Panc1 (cell line): Measurements from ENCODE around the gene ATF7. TPM values are rescaled to one million over a fixed set of nuclear protein-coding genes. Genes with fewer than 3 reads are reported as not detected.

Experiments used
- ATAC-seq: fragments of 200-7000 bp; cut with Tn5 transposase; 2 replicates; pipeline ENCODE4 v1.9.1; 2020; ENCODE audit warnings: mild to moderate bottlenecking, moderate library complexity
- BruUV-seq: library from RNA; stranded (reverse); fragments of 400-500 nt; replicated peaks from 2 replicates; lab custom pipeline; 2021; lab: Mats Ljungman, UMichigan
- CTCF ChIA-PET: fragments of 300-600 bp; sonication (Branson Sonifier 250); formaldehyde crosslinking; loops from one replicate; lab custom pipeline; 2022; ENCODE audit warnings: antibody characterized with exemption; lab: Charles Lee
- POLR2A ChIA-PET: fragments of 300-600 bp; sonication (Branson Sonifier 250); formaldehyde crosslinking; loops from one replicate; lab custom pipeline; 2022; ENCODE audit warnings: antibody characterized with exemption; lab: Charles Lee
- DNase-seq: peaks from one replicate; pipeline ENCODE4 v3.0.0-alpha.2; 2010; ENCODE audit warnings: low read depth, low spot score
- H3K27ac ChIP-seq: 2 replicates; pipeline ENCODE4 v1.5.1; 2011; ENCODE audit warnings: mild to moderate bottlenecking, low read length, inconsistent platforms
- H3K27me3 ChIP-seq: fragments of 200-500 bp; sonication (Bioruptor generic); 2 replicates; pipeline ENCODE4 v1.6.0; 2014; ENCODE audit warnings: low read length, inconsistent platforms; ENCODE audit not compliant: control insufficient read depth, insufficient read depth
- H3K36me3 ChIP-seq: fragments of 200-500 bp; sonication (Bioruptor generic); 2 replicates; pipeline ENCODE4 v1.5.1; 2014; ENCODE audit warnings: inconsistent platforms, mild to moderate bottlenecking, low read length, moderate library complexity; ENCODE audit not compliant: control insufficient read depth, insufficient read depth
- H3K4me1 ChIP-seq: 2 replicates; pipeline ENCODE4 v1.5.1; 2011; ENCODE audit warnings: inconsistent platforms, mild to moderate bottlenecking, low read length, moderate library complexity; ENCODE audit not compliant: control insufficient read depth, insufficient read depth
- H3K4me3 ChIP-seq, 2 experiments: 2 replicates each; pipeline ENCODE4 v1.5.1; 2011 to 2012; ENCODE audit warnings: low read depth in 2 of 2, low read length in 2 of 2, mild to moderate bottlenecking in 2 of 2, inconsistent platforms in 1 of 2, moderate library complexity in 1 of 2
- H3K9me3 ChIP-seq: fragments of 200-500 bp; sonication (Bioruptor generic); 2 replicates; pipeline ENCODE4 v1.5.1; 2014; ENCODE audit warnings: low read depth, mild to moderate bottlenecking, inconsistent platforms, low read length, moderate library complexity; ENCODE audit not compliant: control insufficient read depth, insufficient read depth
- POLR2AphosphoS5 ChIP-seq: IDR thresholded peaks from 2 replicates; pipeline ENCODE4 v1.6.1; 2012; ENCODE audit warnings: mild to moderate bottlenecking, low read depth, low read length, moderate library complexity
- SIN3A ChIP-seq: IDR thresholded peaks from 2 replicates; pipeline ENCODE4 v1.6.1; 2012; ENCODE audit warnings: low read depth, mild to moderate bottlenecking, low read length, moderate library complexity, borderline replicate concordance; ENCODE audit not compliant: insufficient read depth
- TCF7L2 ChIP-seq: IDR thresholded peaks from 2 replicates; pipeline ENCODE4 v1.6.1; 2011; ENCODE audit warnings: mild to moderate bottlenecking, low read depth, low read length, inconsistent platforms
- in situ Hi-C: cut with HindIII; loops from 2 replicates; pipeline ENCODE4 v1.10.0; 2016; ENCODE audit warnings: low sequenced_read_pairs, low pct_unique_long_range_greater_than_20kb
- intact Hi-C: fragments of 100-400 bp; cut with micrococcal nuclease; formaldehyde crosslinking; loops from one replicate; pipeline ENCODE4 v1.10.0; 2022; ENCODE audit not compliant: unreplicated experiment
- total RNA-seq: library from RNA; stranded (reverse); gene quantifications from one replicate; pipeline ENCODE4 v1.2.1, GENCODE V29; 2021; ENCODE audit not compliant: unreplicated experiment
- TF ChIP-seq, protein P1 (sequence below), 2 experiments: IDR thresholded peaks; 2 replicates each; pipeline ENCODE4 v1.6.1; 2011 to 2012; ENCODE audit warnings: low read depth in 2 of 2, control low read depth in 1 of 2, low read length in 1 of 2, mild to moderate bottlenecking in 1 of 2, moderate library complexity in 1 of 2; ENCODE audit not compliant: insufficient read depth in 1 of 2
- TF ChIP-seq, protein P2 (sequence below): fragments of 450-650 bp; IDR thresholded peaks from 2 replicates; pipeline ENCODE4 v1.5.1; 2017; ENCODE audit warnings: mild to moderate bottlenecking

Gene ATF7
- total RNA-seq, 1 experiment from 2014 or later = 29.5 TPM

DNA sequence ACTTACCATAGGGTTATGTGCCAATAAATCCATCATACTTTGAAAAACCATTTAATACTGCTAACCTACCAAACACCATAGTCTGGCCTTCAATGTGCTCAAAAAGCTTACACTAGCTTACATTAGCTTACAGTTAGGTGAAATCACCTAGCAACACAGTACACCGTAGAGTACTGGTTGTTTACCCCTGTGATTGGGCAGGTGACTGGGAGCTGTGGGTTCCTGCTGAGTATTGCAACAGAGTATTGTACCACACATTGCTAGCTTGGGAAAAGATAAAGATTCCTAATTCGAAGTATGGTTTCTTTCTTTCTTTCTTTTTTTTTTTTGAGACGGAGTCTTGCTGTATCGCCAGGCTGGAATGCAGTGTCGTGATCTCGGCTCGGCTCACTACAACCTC lies 44.1 kb upstream of the ATF7 start:
- DNase-seq (no peak), ATAC-seq (no peak)
- Histone ChIP-seq H3K27me3 (no peaks in the 10 kb centered on the region), H3K4me1 (peaks cover 4% of the 10 kb centered on the region), H3K27ac (no peak overlapping the region; the same call in 1 of the 2 replicates), H3K4me3 (no peak overlapping the region), H3K9me3 (no peaks in the 10 kb centered on the region), H3K36me3 (peaks cover 13% of the 10 kb centered on the region)
- intact Hi-C loops (no loop called here), in situ Hi-C loops (no loop called here)
- no TSS peak for BruUV-seq
- TF ChIP-seq, protein P1, sequence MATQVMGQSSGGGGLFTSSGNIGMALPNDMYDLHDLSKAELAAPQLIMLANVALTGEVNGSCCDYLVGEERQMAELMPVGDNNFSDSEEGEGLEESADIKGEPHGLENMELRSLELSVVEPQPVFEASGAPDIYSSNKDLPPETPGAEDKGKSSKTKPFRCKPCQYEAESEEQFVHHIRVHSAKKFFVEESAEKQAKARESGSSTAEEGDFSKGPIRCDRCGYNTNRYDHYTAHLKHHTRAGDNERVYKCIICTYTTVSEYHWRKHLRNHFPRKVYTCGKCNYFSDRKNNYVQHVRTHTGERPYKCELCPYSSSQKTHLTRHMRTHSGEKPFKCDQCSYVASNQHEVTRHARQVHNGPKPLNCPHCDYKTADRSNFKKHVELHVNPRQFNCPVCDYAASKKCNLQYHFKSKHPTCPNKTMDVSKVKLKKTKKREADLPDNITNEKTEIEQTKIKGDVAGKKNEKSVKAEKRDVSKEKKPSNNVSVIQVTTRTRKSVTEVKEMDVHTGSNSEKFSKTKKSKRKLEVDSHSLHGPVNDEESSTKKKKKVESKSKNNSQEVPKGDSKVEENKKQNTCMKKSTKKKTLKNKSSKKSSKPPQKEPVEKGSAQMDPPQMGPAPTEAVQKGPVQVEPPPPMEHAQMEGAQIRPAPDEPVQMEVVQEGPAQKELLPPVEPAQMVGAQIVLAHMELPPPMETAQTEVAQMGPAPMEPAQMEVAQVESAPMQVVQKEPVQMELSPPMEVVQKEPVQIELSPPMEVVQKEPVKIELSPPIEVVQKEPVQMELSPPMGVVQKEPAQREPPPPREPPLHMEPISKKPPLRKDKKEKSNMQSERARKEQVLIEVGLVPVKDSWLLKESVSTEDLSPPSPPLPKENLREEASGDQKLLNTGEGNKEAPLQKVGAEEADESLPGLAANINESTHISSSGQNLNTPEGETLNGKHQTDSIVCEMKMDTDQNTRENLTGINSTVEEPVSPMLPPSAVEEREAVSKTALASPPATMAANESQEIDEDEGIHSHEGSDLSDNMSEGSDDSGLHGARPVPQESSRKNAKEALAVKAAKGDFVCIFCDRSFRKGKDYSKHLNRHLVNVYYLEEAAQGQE (IDR thresholded peaks at IDR 0.05; ENCODE audit: insufficient read depth in 1 of 2, low read depth in 2 of 2, low read length in 1 of 2) = no peak
- TF ChIP-seq TCF7L2 (no peak), SIN3A (no peak), POLR2AphosphoS5 (no peak)
- TF ChIP-seq, protein P2, sequence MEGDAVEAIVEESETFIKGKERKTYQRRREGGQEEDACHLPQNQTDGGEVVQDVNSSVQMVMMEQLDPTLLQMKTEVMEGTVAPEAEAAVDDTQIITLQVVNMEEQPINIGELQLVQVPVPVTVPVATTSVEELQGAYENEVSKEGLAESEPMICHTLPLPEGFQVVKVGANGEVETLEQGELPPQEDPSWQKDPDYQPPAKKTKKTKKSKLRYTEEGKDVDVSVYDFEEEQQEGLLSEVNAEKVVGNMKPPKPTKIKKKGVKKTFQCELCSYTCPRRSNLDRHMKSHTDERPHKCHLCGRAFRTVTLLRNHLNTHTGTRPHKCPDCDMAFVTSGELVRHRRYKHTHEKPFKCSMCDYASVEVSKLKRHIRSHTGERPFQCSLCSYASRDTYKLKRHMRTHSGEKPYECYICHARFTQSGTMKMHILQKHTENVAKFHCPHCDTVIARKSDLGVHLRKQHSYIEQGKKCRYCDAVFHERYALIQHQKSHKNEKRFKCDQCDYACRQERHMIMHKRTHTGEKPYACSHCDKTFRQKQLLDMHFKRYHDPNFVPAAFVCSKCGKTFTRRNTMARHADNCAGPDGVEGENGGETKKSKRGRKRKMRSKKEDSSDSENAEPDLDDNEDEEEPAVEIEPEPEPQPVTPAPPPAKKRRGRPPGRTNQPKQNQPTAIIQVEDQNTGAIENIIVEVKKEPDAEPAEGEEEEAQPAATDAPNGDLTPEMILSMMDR = no peak
- CTCF ChIA-PET = interaction anchor here (0.6 kb wide), 1 partner anchor 13 kb away, joined by 10 read pairs; no protein-coding TSS in a partner anchor
- POLR2A ChIA-PET = interaction anchor here (0.6 kb wide), 1 partner anchor 65 kb away, joined by 3 read pairs; no protein-coding TSS in a partner anchor

- H3K27me3 ChIP-seq = no peaks in the 10 kb centered on the region
- intact Hi-C loops (no loop called here), in situ Hi-C loops (no loop called here)
- peaks cover 13% of the 10 kb centered on the region for H3K36me3 ChIP-seq
- TF ChIP-seq, protein P2 = no peak
- TF ChIP-seq TCF7L2 (no peak), POLR2AphosphoS5 (no peak), SIN3A (no peak)
- TF ChIP-seq, protein P1 (IDR thresholded peaks at IDR 0.05; ENCODE audit: insufficient read depth in 1 of 2, low read depth in 2 of 2, low read length in 1 of 2) = no peak
- DNase-seq = no peak
- no peak overlapping the region for H3K4me3 ChIP-seq
- CTCF ChIA-PET = no interaction called here
- H3K27ac ChIP-seq = no peak overlapping the region
- POLR2A ChIA-PET = interaction anchor here (0.6 kb wide), 1 partner anchor 33 kb away, joined by 4 read pairs; no protein-coding TSS in a partner anchor
- no peaks in the 10 kb centered on the region for H3K9me3 ChIP-seq
- H3K4me1 ChIP-seq = no peaks in the 10 kb centered on the region
- no peak for ATAC-seq
- no TSS peak for BruUV-seq
These were observed 40.9 kb upstream of the ATF7 start for GRCh38 chr12:53667080-53667479.
